Heart right ventricle (tissue), 16 donors: Measurements from ENCODE around the gene DISC1. TPM values are rescaled to one million over a fixed set of nuclear protein-coding genes. Genes with fewer than 3 reads are reported as not detected.
A peak's percentile ranks its signal among the peaks of the same experiment; 100 is the strongest.

Source experiments
- ATAC-seq, 8 donors: fragments of 200-7000 bp; cut with Tn5 transposase; one replicate each; pipeline ENCODE4 v1.9.1; 2020; ENCODE audit warnings: mild to moderate bottlenecking in 8 of 8, moderate library complexity in 8 of 8, moderate number of reproducible peaks in 1 of 8
- DNase-seq, 2 donors: peaks; one replicate each; pipeline ENCODE4 v3.0.0-alpha.2; 2020
- H3K27ac ChIP-seq, 10 donors: fragments of 200-600 bp; sonication (generic) in 2 of 10; one replicate each; pipeline versions ENCODE4 v1.5.0 to v1.8.0; 2020 to 2022; ENCODE audit warnings: mild to moderate bottlenecking in 3 of 10
- H3K27me3 ChIP-seq, 7 donors: fragments of 200-600 bp; one replicate each; pipeline ENCODE4 v1.8.0; 2021 to 2022; ENCODE audit warnings: mild to moderate bottlenecking in 2 of 7
- H3K36me3 ChIP-seq, 9 donors: fragments of 200-600 bp; sonication (generic) in 1 of 9; one replicate each; pipeline versions ENCODE4 v1.5.0 to v1.8.0; 2020 to 2022; ENCODE audit warnings: mild to moderate bottlenecking in 2 of 9
- H3K4me1 ChIP-seq, 9 donors: fragments of 200-600 bp; sonication (generic) in 1 of 9; one replicate each; pipeline versions ENCODE4 v1.5.0 to v1.8.0; 2020 to 2022; ENCODE audit warnings: mild to moderate bottlenecking in 4 of 9
- H3K4me3 ChIP-seq, 10 donors: fragments of 200-600 bp; sonication (generic) in 2 of 10; one replicate each; pipeline versions ENCODE4 v1.5.0 to v1.8.0; 2020 to 2022; ENCODE audit warnings: mild to moderate bottlenecking in 7 of 10, moderate library complexity in 2 of 10
- H3K9me3 ChIP-seq, 11 donors: fragments of 200-600 bp in 10 of 11; sonication (generic) in 2 of 11; one replicate each; pipeline versions ENCODE4 v1.5.0 to v1.8.0; 2013 to 2022; ENCODE audit warnings: mild to moderate bottlenecking in 2 of 11, control low read depth in 1 of 11, moderate library complexity in 1 of 11
- WGBS, 2 donors: extraction: QIAGEN DNeasy Blood & Tissue Kit; methylation state at CpG; one replicate each; pipeline ENCODE4 v1.1.7; 2013; ENCODE audit warnings: inconsistent platforms in 1 of 2; 5-methylcytosine and 5-hydroxymethylcytosine counted together
- intact Hi-C, 10 donors: fragments of 100-400 bp; cut with DNase I; formaldehyde crosslinking; loops; one replicate each; pipeline versions ENCODE4 v1.11.1 to v1.14.2; 2022
- polyA plus RNA-seq, 2 donors: library from polyadenylated mRNA; stranded (reverse); fragments of 200-250 nt; gene quantifications; one replicate each; pipeline ENCODE4 v1.2.3, GENCODE V29; 2013
- total RNA-seq, 10 donors: library from RNA; stranded (reverse); fragmentation: NEBNext Ultra II Directional in 3 of 10; extraction: Animal tissue kit (Norgen Biotek cat#: 25700) in 3 of 10; gene quantifications; one replicate each; pipeline versions ENCODE4 v1.2.1 to v1.2.4, GENCODE V29; 2021 to 2023
- TF ChIP-seq, protein P1 (sequence below), 9 donors: fragments of 200-600 bp; sonication (generic) in 2 of 9; IDR thresholded peaks; one replicate each; pipeline versions ENCODE4 v1.5.0 to v1.8.0; 2021 to 2022; ENCODE audit warnings: antibody characterized with exemption in 9 of 9, mild to moderate bottlenecking in 5 of 9, moderate library complexity in 1 of 9
- donor health status: Arrhythmogenic right ventricular cardiomyopathy.
- donor health status: ischemic (EF 13 %, LVEDD 7.1; RV severe dilation, severe dysfunction).
- donor health status: healthy with polysubstance abuse.
- donor health status: DM: no; HTN: yes; CAD: no.
- donor health status: DM: no; HTN: no; CAD: no.
- donor health status: ischemic (EF 25% LVEDD 6.9; RV normal size, moderate dysfunction).
- donor health status: ischemic (EF 25% LVEDD 5.7; RV mildly dilated, moderate dysfunction).
- donor health status: healthy.
- donor health status: DM: yes; HTN: yes; CAD: no.
- donor health status: Ischemic cardiomyopathy.
- donor health status: ischemic (EF 35%, LVEDD 5.7; RV mildly dilated, moderate dysfunction).
- donor health status: nonischemic (EF 11% LVEDD 7.7; RV severe dilation, severe dysfunction).
- donor health status: DM: yes; HTN: yes; CAD: no.
- donor health status: PGD.
- donor health status: ischemic (EF 29% LVEDD 5.4; RV normal size, mild dysfunction).
- donor health status: nonischemic (EF 23%, LVEDD 6.1; RV moderate dilation, normal function).

DISC1 gene
- total and polyA plus RNA-seq, 12 donors, result 1.4 to 6.4 (median 4.0) TPM

DNA sequence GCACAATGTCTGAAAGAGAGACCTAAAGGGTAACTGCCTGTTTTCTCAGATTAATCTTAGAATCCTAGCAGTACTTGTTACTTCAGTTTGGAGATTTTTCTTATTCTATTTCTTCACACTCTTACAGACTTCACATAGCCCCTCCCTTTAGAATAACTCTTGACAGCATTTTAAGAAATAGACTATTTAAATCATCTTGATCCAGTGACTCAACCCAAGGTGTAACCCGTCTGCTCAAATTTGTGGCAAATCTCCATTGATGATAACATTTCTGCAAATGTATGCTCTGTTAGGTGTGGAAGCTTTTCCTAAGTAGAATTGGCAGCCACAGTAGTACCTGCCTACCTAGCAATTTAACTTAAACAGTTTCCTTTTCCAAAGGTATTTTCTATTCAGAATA lies 391.2 kb downstream of the DISC1 start:
- 91 to 97% methylated on average over 1 of the region's 1 CpG for WGBS, 2 donors
- Histone ChIP-seq H3K4me1 (peaks cover 4 to 31% (median 14%) of the 10 kb centered on the region in 9 donors), H3K27me3 (no peaks in the 10 kb centered on the region), H3K9me3 (no peaks in the 10 kb centered on the region), H3K36me3 (no peaks in the 10 kb centered on the region), H3K4me3 (no peak overlapping the region), H3K27ac (no peak overlapping the region)
- TF ChIP-seq, protein P1, sequence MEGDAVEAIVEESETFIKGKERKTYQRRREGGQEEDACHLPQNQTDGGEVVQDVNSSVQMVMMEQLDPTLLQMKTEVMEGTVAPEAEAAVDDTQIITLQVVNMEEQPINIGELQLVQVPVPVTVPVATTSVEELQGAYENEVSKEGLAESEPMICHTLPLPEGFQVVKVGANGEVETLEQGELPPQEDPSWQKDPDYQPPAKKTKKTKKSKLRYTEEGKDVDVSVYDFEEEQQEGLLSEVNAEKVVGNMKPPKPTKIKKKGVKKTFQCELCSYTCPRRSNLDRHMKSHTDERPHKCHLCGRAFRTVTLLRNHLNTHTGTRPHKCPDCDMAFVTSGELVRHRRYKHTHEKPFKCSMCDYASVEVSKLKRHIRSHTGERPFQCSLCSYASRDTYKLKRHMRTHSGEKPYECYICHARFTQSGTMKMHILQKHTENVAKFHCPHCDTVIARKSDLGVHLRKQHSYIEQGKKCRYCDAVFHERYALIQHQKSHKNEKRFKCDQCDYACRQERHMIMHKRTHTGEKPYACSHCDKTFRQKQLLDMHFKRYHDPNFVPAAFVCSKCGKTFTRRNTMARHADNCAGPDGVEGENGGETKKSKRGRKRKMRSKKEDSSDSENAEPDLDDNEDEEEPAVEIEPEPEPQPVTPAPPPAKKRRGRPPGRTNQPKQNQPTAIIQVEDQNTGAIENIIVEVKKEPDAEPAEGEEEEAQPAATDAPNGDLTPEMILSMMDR (IDR thresholded peaks at IDR 0.05), result no peak
- ATAC-seq (no peak), DNase-seq (no peak)
- intact Hi-C loops, result loop anchor here in 1 of 10 donors (10.0 kb wide), 1 partner anchor 143 kb away; no protein-coding TSS in a partner anchor

DNA sequence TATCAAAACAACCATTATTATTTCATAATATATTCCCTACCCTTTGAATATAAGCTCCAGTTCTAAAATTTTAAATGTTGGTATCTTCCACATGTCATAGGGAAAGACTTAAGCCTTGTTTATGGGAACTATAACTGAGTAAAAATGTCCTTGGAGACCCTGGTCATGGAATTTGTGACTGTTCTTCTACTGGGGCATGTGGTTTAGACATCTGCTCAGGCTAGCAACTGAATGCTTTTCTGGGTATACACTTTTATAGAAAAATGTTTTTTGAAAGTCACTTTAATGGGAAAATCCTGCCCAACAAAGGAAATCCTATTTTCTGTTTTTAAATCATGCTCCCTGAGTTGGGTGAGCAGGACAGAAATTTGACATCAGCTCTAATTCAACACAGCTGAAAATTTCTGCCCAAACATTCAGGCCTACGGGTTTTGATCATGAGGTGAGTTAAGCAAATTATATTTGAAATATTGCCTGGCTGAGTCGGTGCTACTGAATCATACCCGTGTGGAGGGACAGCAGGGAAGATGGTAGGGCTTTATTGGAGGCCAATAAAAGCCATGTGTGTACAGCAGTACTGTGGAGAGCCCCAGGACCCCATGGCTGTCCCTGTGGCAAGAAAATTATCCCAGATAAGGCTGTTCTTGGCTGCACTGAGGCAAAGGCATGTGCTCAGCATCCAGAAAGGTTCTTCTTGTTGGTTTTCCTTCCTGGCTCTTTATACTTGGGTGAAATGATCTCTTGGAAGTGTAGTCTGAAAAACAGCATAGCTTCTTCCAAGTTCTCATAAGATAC lies 391.8 kb downstream of the DISC1 start:
- no peak overlapping the region for H3K27ac ChIP-seq
- no peaks in the 10 kb centered on the region for H3K36me3 ChIP-seq
- intact Hi-C loops, result loop anchor here in 1 of 10 donors (10.0 kb wide), 1 partner anchor 144 kb away; no protein-coding TSS in a partner anchor
- no peak for DNase-seq
- ATAC-seq, result peak in 1 of 8 donors; percentile 36
- no peak overlapping the region for H3K4me3 ChIP-seq
- no peaks in the 10 kb centered on the region for H3K9me3 ChIP-seq
- WGBS, 2 donors, result 88 to 94% methylated on average over 3 of the region's 3 CpGs
- TF ChIP-seq, protein P1 (IDR thresholded peaks at IDR 0.05), result no peak
- no peaks in the 10 kb centered on the region for H3K27me3 ChIP-seq
- peaks cover 2 to 24% (median 8%) of the 10 kb centered on the region in 9 donors for H3K4me1 ChIP-seq

DNA sequence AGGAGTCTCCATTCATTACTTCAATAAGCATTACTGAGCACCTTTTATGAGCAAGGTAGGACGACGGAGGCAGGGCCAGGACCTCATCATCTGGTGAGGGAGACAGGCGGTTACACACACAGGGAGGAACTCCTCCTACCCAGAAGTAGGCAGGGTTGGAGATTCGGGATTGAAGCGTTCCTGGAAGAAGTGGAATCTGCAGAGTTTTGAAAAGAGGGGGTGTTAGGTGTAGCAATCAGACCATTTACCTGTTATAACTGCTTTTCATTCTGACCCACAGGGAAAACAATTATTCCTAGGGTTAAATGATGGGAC lies 392.4 kb downstream of the DISC1 start:
- peaks cover 0 to 19% (median 2%) of the 10 kb centered on the region in 9 donors for H3K4me1 ChIP-seq
- H3K27ac ChIP-seq, result no peak overlapping the region
- ATAC-seq (no peak), DNase-seq (no peak)
- no peaks in the 10 kb centered on the region for H3K36me3 ChIP-seq
- WGBS, 2 donors, result 83 to 87% methylated on average over 5 of the region's 5 CpGs
- H3K27me3 ChIP-seq, result no peaks in the 10 kb centered on the region
- no peak overlapping the region for H3K4me3 ChIP-seq
- TF ChIP-seq, protein P1 (IDR thresholded peaks at IDR 0.05), result no peak
- no peaks in the 10 kb centered on the region for H3K9me3 ChIP-seq
- intact Hi-C loops, result loop anchor here in 1 of 10 donors (10.0 kb wide), 1 partner anchor 144 kb away; no protein-coding TSS in a partner anchor

DNA sequence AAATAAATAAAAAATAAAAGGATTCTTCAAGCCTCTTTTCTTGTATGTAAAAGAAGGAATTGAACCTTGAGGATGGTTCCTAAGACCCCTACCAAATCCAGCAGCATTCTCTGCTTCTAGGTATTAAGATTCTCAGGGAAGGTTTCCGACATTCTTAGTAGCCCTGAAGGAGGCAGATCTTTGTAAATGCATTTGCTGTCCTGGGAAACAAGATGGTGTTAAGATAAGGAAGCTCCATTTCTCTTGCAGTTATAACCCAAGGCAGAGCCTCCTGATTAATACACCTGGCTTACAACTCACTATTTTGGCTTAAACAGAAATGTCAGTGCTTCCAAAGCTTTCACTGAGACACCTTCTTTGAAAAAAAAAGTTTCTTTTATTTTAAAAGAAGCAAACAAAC lies 393.8 kb downstream of the DISC1 start:
- intact Hi-C loops, result no loop called here
- DNase-seq (no peak), ATAC-seq (no peak)
- Histone ChIP-seq H3K4me1 (peaks cover 0 to 7% (median 0%) of the 10 kb centered on the region in 9 donors), H3K9me3 (no peaks in the 10 kb centered on the region), H3K27ac (no peak overlapping the region), H3K27me3 (no peaks in the 10 kb centered on the region), H3K36me3 (no peaks in the 10 kb centered on the region), H3K4me3 (no peak overlapping the region)
- 91 to 94% methylated on average over 1 of the region's 1 CpG for WGBS, 2 donors
- TF ChIP-seq, protein P1 (IDR thresholded peaks at IDR 0.05), result no peak
